Lower leg skin (tissue), 3 donors: ENCODE measurements around the gene TBX18.

Experiments used
- CTCF ChIP-seq, 3 donors: fragments of 450-650 bp; IDR thresholded peaks; one replicate each; pipeline ENCODE4 v1.5.1; 2016; ENCODE audit warnings: antibody characterized with exemption in 3 of 3, mild to moderate bottlenecking in 3 of 3, moderate library complexity in 2 of 3
- POLR2A ChIP-seq, 2 donors: fragments of 450-650 bp; IDR thresholded peaks; one replicate each; pipeline ENCODE4 v1.6.1; 2016 to 2017; ENCODE audit warnings: antibody characterized with exemption in 2 of 2, mild to moderate bottlenecking in 1 of 2, moderate library complexity in 1 of 2

GRCh38 chr6:84766799-84767525, 2.6 kb upstream of the TBX18 start:
- TF ChIP-seq POLR2A (IDR thresholded peaks at IDR 0.05) = no peak
- TF ChIP-seq CTCF (IDR thresholded peaks at IDR 0.05) = no peak
